HG02798 (cell line): ENCODE measurements around the gene TNS4.

ENCODE experiments used
- ATAC-seq: cut with Tn5 transposase; IDR thresholded peaks from one replicate; pipeline ENCODE4 v1.9.1; 2021; ENCODE audit warnings: mild to moderate bottlenecking; ENCODE audit not compliant: unreplicated experiment, poor library complexity

The TNS4 gene

GRCh38 chr17:40518401-40519088 is 17.1 kb upstream of the TNS4 start:
- ATAC-seq = no peak

GRCh38 chr17:40517981-40518380 is 16.6 kb upstream of the TNS4 start:
- ATAC-seq = no peak

GRCh38 chr17:40517286-40517662 is 15.9 kb upstream of the TNS4 start:
- no peak for ATAC-seq

- no peak for ATAC-seq
Observed at GRCh38 chr17:40516581-40517285, 15.3 kb upstream of the TNS4 start.

- no peak for ATAC-seq
Observed at GRCh38 chr17:40515491-40516041, 14.1 kb upstream of the TNS4 start.

GRCh38 chr17:40515011-40515410 is 13.6 kb upstream of the TNS4 start:
- ATAC-seq = no peak

GRCh38 chr17:40514013-40514875 is 12.8 kb upstream of the TNS4 start:
- ATAC-seq = no peak

- ATAC-seq = no peak
Observed at GRCh38 chr17:40511667-40512220, 10.3 kb upstream of the TNS4 start.

- ATAC-seq = no peak
Observed at GRCh38 chr17:40511136-40511535, 9.7 kb upstream of the TNS4 start.

- ATAC-seq = no peak
Observed at GRCh38 chr17:40510328-40510648, 8.9 kb upstream of the TNS4 start.

GRCh38 chr17:40509626-40510327 is 8.4 kb upstream of the TNS4 start:
- no peak for ATAC-seq

GRCh38 chr17:40506786-40507185 is 5.4 kb upstream of the TNS4 start:
- no peak for ATAC-seq

- ATAC-seq = no peak
Observed at GRCh38 chr17:40503154-40503553, 1.7 kb upstream of the TNS4 start.

- ATAC-seq = no peak
Observed at GRCh38 chr17:40502716-40503115, 1.3 kb upstream of the TNS4 start.

- no peak for ATAC-seq
Observed at GRCh38 chr17:40500709-40501108, 714 bp downstream of the TNS4 start.

- no peak for ATAC-seq
Observed at GRCh38 chr17:40500190-40500589, 1.2 kb downstream of the TNS4 start.

GRCh38 chr17:40499551-40500189 is 1.8 kb downstream of the TNS4 start:
- no peak for ATAC-seq

- ATAC-seq = no peak
Observed at GRCh38 chr17:40498281-40499084, 2.9 kb downstream of the TNS4 start.

GRCh38 chr17:40497695-40498094 is 3.7 kb downstream of the TNS4 start:
- no peak for ATAC-seq
